22Rv1 (cell line): Measurements from ENCODE around the gene MMP7.

Experiments
- ZFX ChIP-seq: fragments of 450-650 bp; IDR thresholded peaks from 2 replicates; pipeline ENCODE4 v1.6.1; 2017; ENCODE audit warnings: antibody characterized with exemption, borderline replicate concordance
- TF ChIP-seq, protein P1 (sequence below): fragments of 450-650 bp; IDR thresholded peaks from 2 replicates; pipeline ENCODE4 v1.5.1; 2017; ENCODE audit warnings: mild to moderate bottlenecking

DNA sequence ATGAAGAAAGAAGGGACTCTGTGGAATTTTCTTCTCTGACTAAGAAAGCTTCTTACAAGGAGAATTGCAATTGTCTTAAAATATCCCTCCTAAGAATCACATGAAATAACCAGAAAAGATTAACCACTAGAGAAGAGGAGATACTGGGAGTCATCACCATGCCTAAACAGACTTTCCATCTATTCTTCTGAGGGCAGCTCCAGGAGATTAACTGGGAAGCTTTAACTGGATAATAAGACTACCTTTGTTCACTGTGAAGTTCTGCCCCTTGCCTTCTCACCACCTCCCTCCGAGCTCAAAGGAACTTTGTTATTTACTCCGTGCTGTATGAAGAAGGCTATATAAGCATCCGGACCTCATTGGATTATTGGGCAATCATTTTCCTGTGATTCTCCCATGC is 24.5 kb upstream of the MMP7 start:
- TF ChIP-seq, protein P1, sequence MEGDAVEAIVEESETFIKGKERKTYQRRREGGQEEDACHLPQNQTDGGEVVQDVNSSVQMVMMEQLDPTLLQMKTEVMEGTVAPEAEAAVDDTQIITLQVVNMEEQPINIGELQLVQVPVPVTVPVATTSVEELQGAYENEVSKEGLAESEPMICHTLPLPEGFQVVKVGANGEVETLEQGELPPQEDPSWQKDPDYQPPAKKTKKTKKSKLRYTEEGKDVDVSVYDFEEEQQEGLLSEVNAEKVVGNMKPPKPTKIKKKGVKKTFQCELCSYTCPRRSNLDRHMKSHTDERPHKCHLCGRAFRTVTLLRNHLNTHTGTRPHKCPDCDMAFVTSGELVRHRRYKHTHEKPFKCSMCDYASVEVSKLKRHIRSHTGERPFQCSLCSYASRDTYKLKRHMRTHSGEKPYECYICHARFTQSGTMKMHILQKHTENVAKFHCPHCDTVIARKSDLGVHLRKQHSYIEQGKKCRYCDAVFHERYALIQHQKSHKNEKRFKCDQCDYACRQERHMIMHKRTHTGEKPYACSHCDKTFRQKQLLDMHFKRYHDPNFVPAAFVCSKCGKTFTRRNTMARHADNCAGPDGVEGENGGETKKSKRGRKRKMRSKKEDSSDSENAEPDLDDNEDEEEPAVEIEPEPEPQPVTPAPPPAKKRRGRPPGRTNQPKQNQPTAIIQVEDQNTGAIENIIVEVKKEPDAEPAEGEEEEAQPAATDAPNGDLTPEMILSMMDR: no peak
- TF ChIP-seq ZFX: no peak
